Testis (tissue), 3 donors: ENCODE measurements around the gene TRAF2. TPM values are rescaled to one million over a fixed set of nuclear protein-coding genes. Genes with fewer than 3 reads are reported as not detected.
"Not testable (repeated sequence)": the region's sequence is repeated elsewhere in the genome, so short reads cannot be mapped to it uniquely, and the experiment has no call there.

Experiments used
- DNase-seq: peaks from one replicate; pipeline ENCODE4 v3.0.0-alpha.2; 2019
- H3K27ac ChIP-seq, 2 donors: fragments of 200-600 bp; sonication (generic); one replicate each; pipeline ENCODE4 v1.5.1; 2019
- H3K27me3 ChIP-seq: fragments of 200-600 bp; sonication (generic); one replicate; pipeline ENCODE4 v1.5.1; 2019
- H3K36me3 ChIP-seq: fragments of 200-600 bp; sonication (generic); one replicate; pipeline ENCODE4 v1.5.1; 2017; ENCODE audit warnings: low read depth; ENCODE audit errors: missing control alignments
- H3K4me1 ChIP-seq: fragments of 200-600 bp; sonication (generic); one replicate; pipeline ENCODE4 v1.5.1; 2019
- H3K4me3 ChIP-seq, 2 donors: fragments of 200-600 bp; sonication (generic); one replicate each; pipeline ENCODE4 v1.5.1; 2017 to 2019
- H3K9me3 ChIP-seq: fragments of 200-600 bp; sonication (generic); one replicate; pipeline ENCODE4 v1.5.1; 2017
- POLR2A ChIP-seq: fragments of 450-650 bp; IDR thresholded peaks from one replicate; pipeline ENCODE4 v1.6.1; 2017; ENCODE audit warnings: antibody characterized with exemption, mild to moderate bottlenecking, moderate library complexity
- WGBS, 2 donors: methylation state at CpG; one replicate each; pipeline ENCODE4 v1.1.5; 2018; 5-methylcytosine and 5-hydroxymethylcytosine counted together
- intact Hi-C: fragments of 100-400 bp; cut with DNase I; formaldehyde crosslinking; loops from one replicate; pipeline ENCODE4 v1.15.1; 2023; ENCODE audit warnings: low total_unique reads
- polyA plus RNA-seq: library from polyadenylated mRNA; stranded (reverse); fragments of 350-450 nt; fragmentation: Illumina TruSeq; extraction: RNeasy Lipid Tissue Mini Kit (QIAGEN cat#74804); gene quantifications from one replicate; pipeline ENCODE4 v1.2.3, GENCODE V29; 2014; ENCODE audit warnings: low read depth, low replicate concordance; ENCODE audit not compliant: insufficient read depth
- total RNA-seq, 2 donors: library from RNA; depleted of rRNA; stranded (reverse); fragments of >200 nt; gene quantifications; one replicate each; pipeline ENCODE4 v1.2.3, GENCODE V29; 2016
- TF ChIP-seq, protein P1 (sequence below), 3 experiments: fragments of 450-650 bp in 2 of 3; fragments of 200-600 bp in 1 of 3; sonication (generic) in 1 of 3; IDR thresholded peaks; one replicate each; pipeline ENCODE4 v1.5.1; 2016 to 2019; ENCODE audit warnings: antibody characterized with exemption in 3 of 3, mild to moderate bottlenecking in 2 of 3, moderate library complexity in 1 of 3

TRAF2 gene
- total and polyA plus RNA-seq, 3 donors from 2014 or later, result 21.9 to 32.9 (median 23.7) TPM

DNA sequence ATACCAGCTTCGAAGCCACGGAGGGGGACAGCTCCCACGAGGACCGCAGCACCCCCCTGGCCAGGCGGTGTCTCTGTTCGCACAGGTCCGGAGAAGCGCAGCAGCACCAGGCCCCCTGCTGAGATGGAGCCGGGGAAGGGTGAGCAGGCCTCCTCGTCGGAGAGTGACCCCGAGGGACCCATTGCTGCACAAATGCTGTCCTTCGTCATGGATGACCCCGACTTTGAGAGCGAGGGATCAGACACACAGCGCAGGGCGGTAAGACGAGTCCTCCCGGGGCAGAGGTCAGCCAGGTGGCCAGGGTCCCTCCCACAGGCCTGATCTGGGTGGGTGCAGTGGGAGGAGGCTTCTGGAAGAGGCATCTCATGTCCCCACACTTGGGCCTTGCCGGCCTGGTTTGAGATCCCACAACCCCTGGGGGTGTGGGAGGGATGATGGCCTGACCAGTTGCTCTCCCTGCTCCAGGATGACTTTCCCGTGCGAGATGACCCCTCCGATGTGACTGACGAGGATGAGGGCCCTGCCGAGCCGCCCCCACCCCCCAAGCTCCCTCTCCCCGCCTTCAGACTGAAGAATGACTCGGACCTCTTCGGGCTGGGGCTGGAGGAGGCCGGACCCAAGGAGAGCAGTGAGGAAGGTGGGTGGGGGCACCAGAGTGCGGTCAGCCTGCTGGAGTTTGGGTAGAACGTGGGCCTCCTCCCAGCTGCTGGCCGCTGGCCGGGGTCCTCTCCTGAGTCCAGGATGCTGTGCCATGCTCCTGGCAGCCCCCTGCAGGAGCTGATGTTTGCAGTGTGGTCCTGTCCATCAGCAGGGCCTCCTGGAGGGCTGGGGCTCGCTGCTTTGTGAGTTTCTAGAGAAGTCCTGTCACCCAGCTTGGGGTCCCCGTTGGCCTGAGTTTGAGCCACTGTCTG is 46.8 kb upstream of the TRAF2 start:
- Histone ChIP-seq H3K9me3 (no peaks in the 10 kb centered on the region), H3K27ac (peak overlapping the region in 1 of 2 donors; percentile 36), H3K27me3 (no peaks in the 10 kb centered on the region), H3K4me3 (no peak overlapping the region), H3K36me3 (no peaks in the 10 kb centered on the region), H3K4me1 (peaks cover 34% of the 10 kb centered on the region)
- WGBS, 2 donors, result 87 to 89% methylated on average over 22 to 35 of the region's 36 CpGs
- intact Hi-C loops, result loop anchor here (10.0 kb wide), 1 partner anchor 195 kb away; the partner anchor contains the start of gene FUT7
- DNase-seq, result no peak
- TF ChIP-seq, protein P1, sequence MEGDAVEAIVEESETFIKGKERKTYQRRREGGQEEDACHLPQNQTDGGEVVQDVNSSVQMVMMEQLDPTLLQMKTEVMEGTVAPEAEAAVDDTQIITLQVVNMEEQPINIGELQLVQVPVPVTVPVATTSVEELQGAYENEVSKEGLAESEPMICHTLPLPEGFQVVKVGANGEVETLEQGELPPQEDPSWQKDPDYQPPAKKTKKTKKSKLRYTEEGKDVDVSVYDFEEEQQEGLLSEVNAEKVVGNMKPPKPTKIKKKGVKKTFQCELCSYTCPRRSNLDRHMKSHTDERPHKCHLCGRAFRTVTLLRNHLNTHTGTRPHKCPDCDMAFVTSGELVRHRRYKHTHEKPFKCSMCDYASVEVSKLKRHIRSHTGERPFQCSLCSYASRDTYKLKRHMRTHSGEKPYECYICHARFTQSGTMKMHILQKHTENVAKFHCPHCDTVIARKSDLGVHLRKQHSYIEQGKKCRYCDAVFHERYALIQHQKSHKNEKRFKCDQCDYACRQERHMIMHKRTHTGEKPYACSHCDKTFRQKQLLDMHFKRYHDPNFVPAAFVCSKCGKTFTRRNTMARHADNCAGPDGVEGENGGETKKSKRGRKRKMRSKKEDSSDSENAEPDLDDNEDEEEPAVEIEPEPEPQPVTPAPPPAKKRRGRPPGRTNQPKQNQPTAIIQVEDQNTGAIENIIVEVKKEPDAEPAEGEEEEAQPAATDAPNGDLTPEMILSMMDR (IDR thresholded peaks at IDR 0.05), result no peak
- no peak for TF ChIP-seq POLR2A

DNA sequence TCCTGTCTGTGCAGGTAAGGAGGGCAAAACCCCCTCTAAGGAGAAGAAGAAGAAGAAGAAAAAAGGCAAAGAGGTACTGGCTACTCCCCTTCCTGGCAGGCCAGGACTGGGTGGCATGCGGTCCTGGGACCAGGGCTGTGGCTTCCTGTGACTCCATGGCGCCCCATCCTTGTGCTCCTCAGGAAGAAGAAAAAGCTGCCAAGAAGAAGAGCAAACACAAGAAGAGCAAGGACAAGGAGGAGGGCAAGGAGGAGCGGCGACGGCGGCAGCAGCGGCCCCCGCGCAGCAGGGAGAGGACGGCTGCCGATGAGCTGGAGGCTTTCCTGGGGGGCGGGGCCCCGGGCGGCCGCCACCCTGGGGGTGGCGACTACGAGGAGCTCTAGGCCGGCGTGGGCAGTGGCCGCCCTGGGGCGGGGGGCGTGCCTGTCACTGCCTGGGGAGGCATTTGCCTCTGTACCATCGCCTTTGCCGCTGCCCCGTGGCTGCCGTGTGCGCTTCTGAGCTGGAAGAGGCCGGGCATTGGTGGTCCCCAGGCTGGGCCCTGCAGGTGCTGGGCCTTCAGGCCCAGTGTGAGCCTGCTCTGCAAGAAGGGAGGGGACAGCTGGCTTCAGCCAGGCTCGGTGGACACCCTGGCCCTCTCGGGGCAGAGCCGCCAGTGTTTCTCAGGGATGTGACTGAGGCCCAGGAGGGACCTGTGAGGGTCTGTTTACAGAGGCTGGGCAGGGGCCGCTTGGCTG is 46.0 kb upstream of the TRAF2 start:
- H3K4me3 ChIP-seq, result no peak overlapping the region
- H3K9me3 ChIP-seq, result no peaks in the 10 kb centered on the region
- WGBS, 2 donors, result 68 to 73% methylated on average over 22 to 24 of the region's 32 CpGs
- H3K27ac ChIP-seq, result peak overlapping the region in 1 of 2 donors; percentile 36
- no peaks in the 10 kb centered on the region for H3K27me3 ChIP-seq
- peak; percentile 67 for DNase-seq
- intact Hi-C loops, result no loop called here
- TF ChIP-seq, protein P1 (IDR thresholded peaks at IDR 0.05), result no peak
- no peak for TF ChIP-seq POLR2A
- H3K4me1 ChIP-seq, result peaks cover 34% of the 10 kb centered on the region
- no peaks in the 10 kb centered on the region for H3K36me3 ChIP-seq

DNA sequence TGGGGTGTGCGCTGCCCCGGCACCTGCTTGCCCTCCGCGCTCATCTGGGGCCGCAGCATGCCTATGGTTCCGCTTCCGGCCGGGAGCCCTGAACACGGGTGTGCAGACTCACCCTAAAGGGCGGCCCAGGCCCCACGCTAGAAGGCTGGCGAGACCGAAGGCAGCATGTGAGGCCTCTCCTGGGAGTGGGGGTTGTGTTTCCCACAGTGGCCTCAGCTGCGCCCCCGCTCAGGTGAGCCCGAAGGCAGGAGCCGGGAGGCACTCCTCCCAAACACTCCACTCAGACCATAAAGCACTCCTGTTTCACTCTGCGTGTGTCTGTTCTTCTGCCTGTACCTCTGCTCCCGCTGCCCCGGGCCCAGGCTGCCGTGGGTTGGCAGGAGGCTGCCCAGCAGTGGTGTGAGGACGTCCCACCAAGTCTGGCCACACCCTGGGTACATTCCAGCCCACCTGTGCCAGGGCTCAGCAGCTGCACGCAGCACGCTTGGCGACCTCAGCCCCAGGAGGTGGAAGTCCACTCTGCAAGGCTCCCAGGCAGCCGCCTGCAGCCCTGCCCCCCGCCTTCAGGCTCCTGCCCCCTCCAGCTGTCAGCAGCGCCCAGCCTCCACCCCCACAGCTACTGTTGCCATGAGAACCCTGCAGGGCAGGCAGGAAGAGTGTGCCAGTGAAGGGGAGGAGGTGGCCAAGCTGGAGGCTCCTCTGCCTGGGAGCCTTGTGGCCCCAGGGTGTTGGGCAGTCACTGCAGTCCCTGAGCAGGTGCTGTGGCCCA is 45.3 kb upstream of the TRAF2 start:
- Histone ChIP-seq H3K36me3 (no peaks in the 10 kb centered on the region), H3K27ac (no peak overlapping the region), H3K4me1 (peaks cover 34% of the 10 kb centered on the region), H3K27me3 (no peaks in the 10 kb centered on the region), H3K4me3 (no peak overlapping the region), H3K9me3 (no peaks in the 10 kb centered on the region)
- no peak for TF ChIP-seq POLR2A
- TF ChIP-seq, protein P1 (IDR thresholded peaks at IDR 0.05), result no peak
- peak; percentile 82 for DNase-seq
- WGBS, 2 donors, result 64% methylated on average over 10 to 27 of the region's 28 CpGs
- intact Hi-C loops, result no loop called here

DNA sequence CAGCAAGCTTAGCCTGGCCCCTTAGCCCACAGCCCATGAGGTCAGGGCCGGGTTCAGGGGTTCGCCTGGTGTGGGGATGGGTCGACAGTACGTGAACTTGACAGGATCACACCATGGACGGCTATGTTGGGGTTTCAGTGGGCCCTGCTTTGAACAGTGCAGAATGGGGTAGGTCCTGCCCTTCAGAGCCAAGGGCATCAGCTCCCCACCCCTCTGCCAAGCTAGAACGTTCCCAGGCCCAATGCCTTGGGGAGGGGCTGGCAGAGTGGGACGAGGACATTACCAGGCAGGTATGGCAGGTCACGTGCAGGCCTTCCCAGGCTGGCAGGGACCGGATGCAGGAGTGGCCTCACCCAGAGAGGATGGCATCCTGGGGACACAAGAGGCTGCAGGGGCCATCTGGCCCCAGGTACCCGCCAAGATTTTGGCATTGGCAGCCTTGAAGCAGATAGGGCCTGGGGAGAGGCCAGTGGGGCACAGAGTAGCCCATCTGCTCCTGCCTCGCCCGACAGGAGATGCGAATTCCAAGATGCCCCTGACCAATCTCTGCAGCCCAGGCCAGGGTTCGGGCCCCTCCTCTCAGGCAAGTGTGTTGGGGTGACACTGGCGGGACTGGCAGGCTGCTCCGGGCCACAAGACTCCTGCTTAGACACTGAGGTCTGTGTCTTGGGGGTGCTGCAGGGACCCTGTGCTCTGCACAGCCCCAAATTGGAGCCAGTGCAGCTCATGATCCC is 44.5 kb upstream of the TRAF2 start:
- WGBS, 2 donors, result 59 to 67% methylated on average over 6 to 16 of the region's 16 CpGs
- H3K27ac ChIP-seq, H3K36me3 ChIP-seq, H3K27me3 ChIP-seq, DNase-seq, H3K9me3 ChIP-seq, intact Hi-C loops, H3K4me3 ChIP-seq: not testable (repeated sequence)
- peaks cover 34% of the 10 kb centered on the region for H3K4me1 ChIP-seq
